Gastrocnemius medialis (tissue), 4 donors: ENCODE measurements around the gene ROR1.

ENCODE experiments used
- POLR2A ChIP-seq, 2 donors: fragments of 450-650 bp; IDR thresholded peaks; one replicate each; pipeline ENCODE4 v1.6.1; 2017; ENCODE audit warnings: antibody characterized with exemption in 2 of 2, mild to moderate bottlenecking in 2 of 2, moderate library complexity in 2 of 2
- TF ChIP-seq, protein P1 (sequence below), 5 experiments: fragments of 450-650 bp in 3 of 5; fragments of 200-600 bp in 2 of 5; sonication (generic) in 2 of 5; IDR thresholded peaks in 4 of 5; conservative IDR thresholded peaks in 1 of 5; 1 replicate in 4 of 5; 2 replicates in 1 of 5; pipeline ENCODE4 v1.5.1; 2016 to 2019; ENCODE audit warnings: antibody characterized with exemption in 5 of 5, mild to moderate bottlenecking in 3 of 5, moderate library complexity in 3 of 5

DNA sequence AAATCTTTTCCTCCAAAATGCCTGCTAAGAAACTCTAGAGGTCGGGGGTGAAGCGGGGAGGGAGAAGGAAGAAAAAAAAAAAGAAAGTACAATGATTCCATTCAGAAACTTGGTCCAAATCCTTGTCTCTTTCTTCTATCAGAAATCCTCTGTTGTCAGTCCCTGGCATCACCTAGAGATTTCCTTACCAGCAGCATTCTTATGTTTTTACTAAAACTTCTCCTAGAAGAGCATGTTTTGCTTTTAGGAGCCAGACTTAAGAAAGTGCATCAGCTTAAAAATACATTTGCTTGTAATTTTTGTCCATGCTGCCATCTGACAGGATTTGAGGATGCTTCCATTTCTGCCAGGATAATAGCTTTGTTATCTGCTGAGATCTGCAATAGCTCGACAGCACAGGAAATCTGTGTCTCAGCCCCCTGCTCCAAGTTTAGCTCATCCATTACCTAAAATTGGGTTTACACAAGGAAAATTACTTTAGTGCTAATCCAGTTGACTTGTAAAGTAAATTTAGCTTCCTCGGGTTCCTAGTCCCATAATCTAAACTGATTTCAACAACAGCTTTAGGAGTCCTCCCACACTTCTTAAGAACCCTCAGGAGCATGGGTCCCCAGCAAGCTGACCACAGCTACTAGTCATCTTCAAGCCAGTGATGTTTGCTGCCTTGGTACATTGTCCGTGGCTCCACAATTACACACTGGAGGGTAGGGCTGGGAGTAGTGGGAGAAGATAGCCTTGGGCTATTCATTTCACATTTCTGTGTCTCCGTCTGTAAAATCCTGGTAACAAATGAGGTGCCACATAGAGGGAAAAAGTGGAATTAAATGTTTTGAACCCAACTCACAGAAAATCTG is 337.3 kb downstream of the ROR1 start:
- TF ChIP-seq, protein P1, sequence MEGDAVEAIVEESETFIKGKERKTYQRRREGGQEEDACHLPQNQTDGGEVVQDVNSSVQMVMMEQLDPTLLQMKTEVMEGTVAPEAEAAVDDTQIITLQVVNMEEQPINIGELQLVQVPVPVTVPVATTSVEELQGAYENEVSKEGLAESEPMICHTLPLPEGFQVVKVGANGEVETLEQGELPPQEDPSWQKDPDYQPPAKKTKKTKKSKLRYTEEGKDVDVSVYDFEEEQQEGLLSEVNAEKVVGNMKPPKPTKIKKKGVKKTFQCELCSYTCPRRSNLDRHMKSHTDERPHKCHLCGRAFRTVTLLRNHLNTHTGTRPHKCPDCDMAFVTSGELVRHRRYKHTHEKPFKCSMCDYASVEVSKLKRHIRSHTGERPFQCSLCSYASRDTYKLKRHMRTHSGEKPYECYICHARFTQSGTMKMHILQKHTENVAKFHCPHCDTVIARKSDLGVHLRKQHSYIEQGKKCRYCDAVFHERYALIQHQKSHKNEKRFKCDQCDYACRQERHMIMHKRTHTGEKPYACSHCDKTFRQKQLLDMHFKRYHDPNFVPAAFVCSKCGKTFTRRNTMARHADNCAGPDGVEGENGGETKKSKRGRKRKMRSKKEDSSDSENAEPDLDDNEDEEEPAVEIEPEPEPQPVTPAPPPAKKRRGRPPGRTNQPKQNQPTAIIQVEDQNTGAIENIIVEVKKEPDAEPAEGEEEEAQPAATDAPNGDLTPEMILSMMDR (IDR thresholded peaks at IDR 0.05 in 4 of 5, conservative IDR thresholded peaks at IDR 0.05 in 1 of 5), result no peak
- TF ChIP-seq POLR2A (IDR thresholded peaks at IDR 0.05), result no peak
